Bone marrow (tissue), 2 donors: Measurements from ENCODE around the gene KIF26B.
"Not testable (repeated sequence)": the region's sequence is repeated elsewhere in the genome, so short reads cannot be mapped to it uniquely, and the experiment has no call there.

ENCODE experiments used
- DNase-seq, 2 donors: peaks; one replicate each; lab custom pipeline; 2025; lab: John Stamatoyannopoulos, UW

Gene KIF26B

DNA sequence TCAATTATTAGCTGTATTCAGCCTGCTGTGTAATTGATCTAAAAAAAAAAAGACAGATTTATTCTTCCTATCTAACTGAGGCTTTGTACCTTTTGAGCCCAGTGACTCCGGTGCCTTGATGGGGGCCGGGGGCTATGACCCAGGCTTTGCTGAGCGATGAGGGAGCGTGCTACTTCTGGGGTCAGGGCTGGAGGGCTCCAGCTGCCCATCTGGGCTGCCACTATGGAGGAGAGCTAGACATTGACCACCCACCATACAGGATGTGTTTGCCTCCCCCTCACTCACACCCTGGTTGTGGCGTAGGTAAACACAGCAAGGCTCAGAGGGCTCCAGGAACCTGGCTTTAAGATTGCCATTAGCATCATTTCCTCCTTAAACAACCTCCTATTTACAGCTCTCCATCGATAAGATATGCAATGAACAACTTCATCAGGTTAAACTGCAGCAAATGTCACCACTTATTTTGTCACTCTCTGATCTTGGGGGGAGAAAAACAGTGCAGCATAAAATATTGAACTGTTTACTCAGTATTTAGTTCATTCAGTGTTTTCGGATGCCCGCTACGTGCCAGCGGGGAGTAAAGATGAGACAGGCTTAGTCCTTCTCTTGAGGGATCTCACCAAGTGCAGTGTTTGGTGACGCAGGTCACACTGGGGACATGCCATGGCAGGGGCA lies 231.6 kb downstream of the KIF26B start:
- no peak for DNase-seq

GRCh38 chr1:245388687-245389086 lies 233.9 kb downstream of the KIF26B start:
- no peak for DNase-seq

DNA sequence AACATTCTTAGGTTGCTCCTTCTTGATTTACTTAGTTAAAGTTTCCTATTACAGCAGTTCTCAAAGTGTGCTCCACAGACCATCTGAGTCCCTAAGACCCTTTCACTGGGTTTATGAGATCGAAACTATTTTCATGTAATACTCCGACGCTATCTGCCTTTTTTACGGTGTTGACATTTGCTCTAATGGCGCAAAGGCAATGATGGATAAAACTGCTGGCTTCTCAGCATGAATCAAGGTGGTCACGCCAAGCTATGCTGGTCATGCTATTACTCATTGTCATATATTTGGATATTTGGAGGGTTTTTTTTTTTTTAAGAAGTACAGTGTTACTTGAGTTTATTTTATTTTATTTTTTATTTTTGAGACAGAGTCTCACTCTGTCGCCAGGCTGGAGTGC lies 235.1 kb downstream of the KIF26B start:
- no peak for DNase-seq

- no peak for DNase-seq
These were observed 236.2 kb downstream of the KIF26B start for GRCh38 chr1:245390975-245391374.

GRCh38 chr1:245393694-245394093 lies 238.9 kb downstream of the KIF26B start:
- DNase-seq: no peak

DNA sequence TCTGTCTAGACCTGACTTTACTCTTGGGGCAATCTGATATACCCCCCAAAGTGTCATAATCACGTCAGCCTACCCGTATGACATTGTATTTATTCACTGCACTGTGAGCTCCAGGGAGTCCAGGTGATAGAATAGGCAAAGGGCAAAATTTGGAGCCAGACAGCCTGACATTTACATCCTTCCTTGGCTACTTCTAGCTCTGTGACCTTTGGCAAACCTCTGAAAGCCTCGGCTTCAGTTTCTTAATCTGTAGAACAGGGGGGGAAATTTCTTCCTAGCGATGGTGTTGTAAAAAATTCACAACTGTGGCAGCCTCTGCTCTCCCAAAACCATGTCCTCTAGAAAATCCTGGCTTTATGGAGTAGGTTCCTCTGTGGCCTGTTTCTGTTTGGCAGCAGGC lies 240.9 kb downstream of the KIF26B start:
- DNase-seq: no peak

- DNase-seq: no peak
These were observed 241.8 kb downstream of the KIF26B start for GRCh38 chr1:245396615-245397014.

DNA sequence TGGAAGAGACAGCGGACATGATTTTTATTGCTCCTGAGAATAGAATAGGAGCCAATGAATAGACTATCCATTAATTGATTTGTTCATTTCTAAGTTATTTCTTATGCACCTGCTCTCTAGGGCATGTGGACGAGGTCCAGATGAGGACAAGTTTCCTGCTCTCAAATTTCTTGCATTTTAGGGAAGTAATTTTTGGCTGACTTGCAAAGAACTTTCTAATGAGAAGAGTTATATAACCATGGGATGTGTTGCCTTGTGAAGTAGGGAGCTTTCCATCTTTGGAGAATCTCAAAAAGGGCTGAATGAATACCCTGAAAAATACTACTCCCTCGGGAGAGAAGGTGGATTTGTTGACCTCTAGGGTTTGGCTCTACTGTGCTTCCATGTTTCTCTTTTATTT lies 243.0 kb downstream of the KIF26B start:
- no peak for DNase-seq

DNA sequence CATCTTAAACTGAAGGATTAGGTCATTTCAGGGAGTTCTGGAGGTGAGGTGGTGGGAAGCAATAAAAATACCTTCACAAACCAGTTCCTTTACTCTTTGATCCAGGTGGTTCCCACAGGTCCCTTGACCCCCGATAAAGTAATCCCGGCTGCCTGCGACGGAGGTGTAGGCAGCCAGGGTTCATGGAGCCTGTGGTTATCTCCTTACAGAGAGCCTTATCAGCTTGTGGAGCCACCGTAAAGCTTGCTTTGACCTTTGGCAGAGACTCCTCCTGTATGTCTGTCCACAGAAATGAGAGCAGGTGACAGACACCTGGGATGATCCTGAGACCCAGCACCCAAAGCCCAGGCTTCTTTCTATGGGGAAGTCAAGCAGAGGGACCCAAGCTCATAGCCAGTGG lies 243.4 kb downstream of the KIF26B start:
- DNase-seq: no peak

GRCh38 chr1:245401881-245402587 lies 247.2 kb downstream of the KIF26B start:
- DNase-seq: no peak

- not testable (repeated sequence) for DNase-seq
These were observed 248.2 kb downstream of the KIF26B start for GRCh38 chr1:245402998-245403397.

GRCh38 chr1:245404527-245404926 lies 249.7 kb downstream of the KIF26B start:
- no peak for DNase-seq

GRCh38 chr1:245404952-245405351 lies 250.2 kb downstream of the KIF26B start:
- DNase-seq: no peak

GRCh38 chr1:245406426-245406825 lies 251.6 kb downstream of the KIF26B start:
- DNase-seq: no peak

DNA sequence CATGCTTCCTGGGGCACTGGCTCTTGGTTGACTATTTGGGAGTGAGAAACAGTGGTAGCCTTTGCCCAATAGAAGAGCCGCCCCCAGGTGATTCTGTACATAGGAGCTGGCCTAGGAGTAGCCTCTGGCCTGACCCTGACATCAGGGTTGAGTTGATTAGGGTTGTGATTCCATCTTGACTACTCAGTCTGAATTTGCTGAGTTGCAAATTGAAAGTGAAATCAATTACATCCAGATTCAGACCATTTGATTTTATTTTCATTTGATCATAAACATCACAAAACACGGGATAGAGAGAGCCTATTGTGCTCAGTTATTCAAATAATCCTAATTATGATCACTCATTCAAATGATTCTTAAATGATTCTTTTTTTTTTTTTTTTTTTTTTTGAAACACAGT lies 253.2 kb downstream of the KIF26B start:
- no peak for DNase-seq

DNA sequence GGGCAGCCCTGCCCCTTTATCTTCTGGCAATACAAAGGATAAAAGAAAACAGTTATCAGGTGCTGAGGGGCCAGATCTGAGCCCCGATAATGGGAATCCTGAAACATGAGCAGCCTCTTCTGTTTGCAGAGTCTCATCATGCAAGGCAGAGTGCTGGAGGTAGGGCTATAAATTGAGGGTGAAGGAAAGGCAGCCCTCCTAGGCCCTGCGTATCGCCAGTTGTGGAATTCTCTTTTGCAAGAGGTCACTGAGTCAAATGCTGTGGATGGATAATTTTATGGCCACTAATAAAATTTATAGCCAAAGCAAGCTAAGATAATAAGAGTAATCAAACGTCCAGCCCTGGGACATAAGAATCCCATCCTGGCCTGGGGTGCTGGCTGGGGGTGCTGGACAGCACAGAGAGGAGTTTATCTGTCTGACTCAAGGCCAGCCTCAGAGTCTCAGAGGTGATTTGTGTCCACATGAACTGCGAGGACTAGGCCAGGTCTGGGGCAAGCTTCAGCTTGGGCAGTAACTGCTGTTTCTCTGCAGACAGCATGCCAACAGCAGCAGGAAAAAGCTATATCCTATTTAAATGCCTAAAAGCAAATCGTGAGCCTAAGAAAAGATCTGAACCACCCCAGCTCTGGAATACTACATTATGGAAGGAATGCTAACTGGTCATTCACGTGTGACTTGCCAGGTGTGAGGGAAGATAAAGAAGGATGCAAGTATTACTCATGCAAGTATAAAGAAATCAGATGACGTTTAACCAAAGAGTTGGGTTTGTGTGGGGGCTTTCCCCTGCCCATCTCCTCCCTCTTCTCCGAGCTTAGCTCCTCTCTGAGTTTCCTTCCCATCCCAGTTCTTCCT lies 254.8 kb downstream of the KIF26B start:
- no peak for DNase-seq

GRCh38 chr1:245411245-245412036 lies 256.7 kb downstream of the KIF26B start:
- DNase-seq: no peak

GRCh38 chr1:245412306-245412705 lies 257.5 kb downstream of the KIF26B start:
- DNase-seq: no peak

GRCh38 chr1:245416781-245417180 lies 262.0 kb downstream of the KIF26B start:
- no peak for DNase-seq

DNA sequence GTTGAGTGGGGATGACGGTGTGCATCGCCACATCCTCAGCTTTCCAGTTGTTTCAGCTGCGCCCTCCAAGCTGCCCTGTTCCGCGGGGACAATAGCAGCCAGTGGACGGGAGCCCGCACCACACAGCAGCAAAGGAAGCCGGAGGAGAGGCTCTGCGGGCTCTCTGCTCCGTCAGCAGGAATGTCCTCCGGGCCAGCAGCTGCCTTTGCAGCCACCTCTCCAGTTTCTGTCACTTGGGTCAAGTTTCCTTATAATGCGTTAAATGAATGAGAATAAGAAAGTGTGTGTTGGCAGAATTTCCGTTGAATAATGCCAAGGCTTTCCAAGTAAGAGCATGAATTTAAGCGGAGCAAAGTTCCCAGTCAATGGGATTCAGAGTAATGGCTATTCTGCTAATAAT lies 263.3 kb downstream of the KIF26B start:
- no peak for DNase-seq

DNA sequence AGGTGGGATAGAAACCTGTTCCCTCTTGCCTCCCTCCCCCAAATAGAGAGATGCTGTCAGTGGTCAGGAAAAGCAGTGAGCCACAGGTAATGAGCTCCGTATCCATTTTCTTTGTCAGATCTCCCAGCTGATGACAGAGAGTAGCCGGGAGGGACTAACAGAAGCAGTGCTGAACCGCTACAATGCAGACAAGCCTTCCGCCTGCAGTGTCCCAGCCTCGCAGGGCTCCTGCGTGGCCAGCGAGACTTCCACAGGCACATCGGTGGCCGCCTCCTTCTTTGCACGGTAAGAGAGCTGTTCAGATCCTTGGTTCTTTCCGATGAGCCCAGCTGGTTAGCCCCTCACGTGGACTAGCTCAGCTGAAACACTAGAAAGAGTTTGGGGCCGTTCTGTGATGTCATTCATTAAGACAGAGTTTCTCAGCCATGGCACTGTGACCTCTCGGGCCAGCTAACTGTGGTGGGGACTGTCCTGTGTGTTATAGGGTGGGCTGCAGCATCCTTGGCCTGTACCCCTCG lies 264.7 kb downstream of the KIF26B start:
- no peak for DNase-seq

- DNase-seq: no peak
These were observed 265.2 kb downstream of the KIF26B start for GRCh38 chr1:245419989-245420388.
